ENCODE data around the gene OPHN1.
"Not testable (repeated sequence)": the region's sequence is repeated elsewhere in the genome, so short reads cannot be mapped to it uniquely, and the experiment has no call there.

OPHN1 gene

GRCh38 chrX:68403038-68403437 is 30.3 kb downstream of the OPHN1 start:
- no peak overlapping the region for H3K9ac ChIP-seq (ENCODE audit: low read length)
- TF ChIP-seq CTCF (IDR thresholded peaks at IDR 0.05; ENCODE audit: low read length), result no peak
- no peak for TF ChIP-seq EZH2 (optimal IDR thresholded peaks at IDR 0.05; ENCODE audit: low read depth, low read length)
- TF ChIP-seq EZH2phosphoT487 (IDR thresholded peaks at IDR 0.05; ENCODE audit: low read length), result no peak
- no peaks in the 10 kb centered on the region for H3K9me2 ChIP-seq (replicated peaks; ENCODE audit: insufficient read depth, low read length)
- H3K4me3 ChIP-seq (ENCODE audit: low read length), result no peak overlapping the region
- H3K4me2 ChIP-seq (ENCODE audit: low read depth, low read length), result no peak overlapping the region
- DNase-seq, result no peak
- no peaks in the 10 kb centered on the region for H3K36me3 ChIP-seq (replicated peaks; ENCODE audit: insufficient read depth, low read length)
- H3K9me3 ChIP-seq (replicated peaks; ENCODE audit: insufficient read depth, low read length), result no peaks in the 10 kb centered on the region
- no peaks in the 10 kb centered on the region for H3K27me3 ChIP-seq (replicated peaks; ENCODE audit: insufficient read depth, low read length)
- no peak overlapping the region for H2AFZ ChIP-seq (ENCODE audit: low read length)
- H3K79me2 ChIP-seq (ENCODE audit: low read length), result no peaks in the 10 kb centered on the region
- H3F3A ChIP-seq (ENCODE audit: insufficient read depth, low read length), result no peaks in the 10 kb centered on the region
- no peaks in the 10 kb centered on the region for H3K4me1 ChIP-seq (ENCODE audit: low read length)
- H3K27ac ChIP-seq (ENCODE audit: low read length), result no peak overlapping the region
- no peaks in the 10 kb centered on the region for H4K20me1 ChIP-seq (ENCODE audit: insufficient read depth, low read length)

GRCh38 chrX:68402094-68402493 is 31.2 kb downstream of the OPHN1 start:
- Histone ChIP-seq H3K4me1 (ENCODE audit: low read length) (no peaks in the 10 kb centered on the region), H3K9me3 (replicated peaks; ENCODE audit: insufficient read depth, low read length) (no peaks in the 10 kb centered on the region), H4K20me1 (ENCODE audit: insufficient read depth, low read length) (no peaks in the 10 kb centered on the region), H3K27ac (ENCODE audit: low read length) (no peak overlapping the region), H3K4me2 (ENCODE audit: low read depth, low read length) (no peak overlapping the region), H3F3A (ENCODE audit: insufficient read depth, low read length) (no peaks in the 10 kb centered on the region), H3K9ac (ENCODE audit: low read length) (no peak overlapping the region), H3K4me3 (ENCODE audit: low read length) (no peak overlapping the region), H3K36me3 (replicated peaks; ENCODE audit: insufficient read depth, low read length) (no peaks in the 10 kb centered on the region), H3K9me2 (replicated peaks; ENCODE audit: insufficient read depth, low read length) (no peaks in the 10 kb centered on the region), H3K79me2 (ENCODE audit: low read length) (no peaks in the 10 kb centered on the region), H2AFZ (ENCODE audit: low read length) (no peak overlapping the region), H3K27me3 (replicated peaks; ENCODE audit: insufficient read depth, low read length) (no peaks in the 10 kb centered on the region)
- DNase-seq, result no peak
- no peak for TF ChIP-seq EZH2 (optimal IDR thresholded peaks at IDR 0.05; ENCODE audit: low read depth, low read length)

GRCh38 chrX:68398291-68398690 is 35.0 kb downstream of the OPHN1 start:
- H3K4me1 ChIP-seq (ENCODE audit: low read length), result no peaks in the 10 kb centered on the region
- no peaks in the 10 kb centered on the region for H3K9me3 ChIP-seq (replicated peaks; ENCODE audit: insufficient read depth, low read length)
- no peaks in the 10 kb centered on the region for H3F3A ChIP-seq (ENCODE audit: insufficient read depth, low read length)
- no peak overlapping the region for H3K4me3 ChIP-seq (ENCODE audit: low read length)
- H3K9ac ChIP-seq (ENCODE audit: low read length), result no peak overlapping the region
- H3K79me2 ChIP-seq (ENCODE audit: low read length), result no peaks in the 10 kb centered on the region
- TF ChIP-seq EZH2phosphoT487 (IDR thresholded peaks at IDR 0.05; ENCODE audit: low read length) (no peak), CTCF (IDR thresholded peaks at IDR 0.05; ENCODE audit: low read length) (no peak), EZH2 (optimal IDR thresholded peaks at IDR 0.05; ENCODE audit: low read depth, low read length) (no peak)
- no peak overlapping the region for H3K27ac ChIP-seq (ENCODE audit: low read length)
- H2AFZ ChIP-seq (ENCODE audit: low read length), result no peak overlapping the region
- no peaks in the 10 kb centered on the region for H3K36me3 ChIP-seq (replicated peaks; ENCODE audit: insufficient read depth, low read length)
- H3K9me2 ChIP-seq (replicated peaks; ENCODE audit: insufficient read depth, low read length), result no peaks in the 10 kb centered on the region
- H3K4me2 ChIP-seq (ENCODE audit: low read depth, low read length), result no peak overlapping the region
- H3K27me3 ChIP-seq (replicated peaks; ENCODE audit: insufficient read depth, low read length), result no peaks in the 10 kb centered on the region
- H4K20me1 ChIP-seq (ENCODE audit: insufficient read depth, low read length), result no peaks in the 10 kb centered on the region
- DNase-seq, result no peak

GRCh38 chrX:68396953-68397352 is 36.3 kb downstream of the OPHN1 start:
- DNase-seq, result no peak
- Histone ChIP-seq H3K79me2 (ENCODE audit: low read length) (no peaks in the 10 kb centered on the region), H3K4me2 (ENCODE audit: low read depth, low read length) (no peak overlapping the region), H3K9me3 (replicated peaks; ENCODE audit: insufficient read depth, low read length) (no peaks in the 10 kb centered on the region), H3K9me2 (replicated peaks; ENCODE audit: insufficient read depth, low read length) (no peaks in the 10 kb centered on the region), H4K20me1 (ENCODE audit: insufficient read depth, low read length) (no peaks in the 10 kb centered on the region), H3K27ac (ENCODE audit: low read length) (no peak overlapping the region), H3F3A (ENCODE audit: insufficient read depth, low read length) (no peaks in the 10 kb centered on the region), H3K27me3 (replicated peaks; ENCODE audit: insufficient read depth, low read length) (no peaks in the 10 kb centered on the region), H3K4me3 (ENCODE audit: low read length) (no peak overlapping the region), H3K36me3 (replicated peaks; ENCODE audit: insufficient read depth, low read length) (no peaks in the 10 kb centered on the region), H3K4me1 (ENCODE audit: low read length) (no peaks in the 10 kb centered on the region), H2AFZ (ENCODE audit: low read length) (no peak overlapping the region), H3K9ac (ENCODE audit: low read length) (no peak overlapping the region)
- no peak for TF ChIP-seq CTCF (IDR thresholded peaks at IDR 0.05; ENCODE audit: low read length)
- no peak for TF ChIP-seq EZH2 (optimal IDR thresholded peaks at IDR 0.05; ENCODE audit: low read depth, low read length)
- TF ChIP-seq EZH2phosphoT487 (IDR thresholded peaks at IDR 0.05; ENCODE audit: low read length), result no peak

- not testable (repeated sequence) for H3K79me2 ChIP-seq (ENCODE audit: low read length); H3K9me2 ChIP-seq (replicated peaks; ENCODE audit: insufficient read depth, low read length); H3K36me3 ChIP-seq (replicated peaks; ENCODE audit: insufficient read depth, low read length); H3K27me3 ChIP-seq (replicated peaks; ENCODE audit: insufficient read depth, low read length); H2AFZ ChIP-seq (ENCODE audit: low read length); H3K9me3 ChIP-seq (replicated peaks; ENCODE audit: insufficient read depth, low read length); H3K9ac ChIP-seq (ENCODE audit: low read length); H3K27ac ChIP-seq (ENCODE audit: low read length); H3K4me1 ChIP-seq (ENCODE audit: low read length); H4K20me1 ChIP-seq (ENCODE audit: insufficient read depth, low read length); DNase-seq; H3K4me3 ChIP-seq (ENCODE audit: low read length); H3F3A ChIP-seq (ENCODE audit: insufficient read depth, low read length); H3K4me2 ChIP-seq (ENCODE audit: low read depth, low read length)
Observed at GRCh38 chrX:68389419-68389960, 43.8 kb downstream of the OPHN1 start.

All from MM.1S (cell line).